ENCODE measurements around the gene UBA1.

DNA sequence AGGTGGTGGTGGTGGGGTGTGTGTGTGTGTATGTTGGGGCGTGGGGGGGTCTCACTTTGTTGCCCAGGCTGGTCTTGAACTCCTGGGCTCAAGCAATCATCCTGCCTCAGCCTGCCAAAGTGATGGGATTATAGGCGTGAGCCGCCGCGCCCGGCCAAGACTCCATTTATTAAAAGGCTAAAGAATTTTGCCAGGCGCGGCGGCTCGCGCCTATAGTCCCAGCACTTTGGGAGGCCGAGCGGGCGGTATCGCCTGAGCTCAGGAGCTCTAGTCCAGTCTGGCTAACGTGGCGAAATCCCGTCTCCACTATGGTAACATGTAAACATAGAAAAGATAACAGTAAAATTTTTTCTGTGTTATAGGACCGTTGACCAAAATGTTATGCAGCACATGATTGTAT lies 3.7 kb upstream of the UBA1 start:
- TF ChIP-seq CTCF (IDR thresholded peaks at IDR 0.05; ENCODE audit: insufficient read depth, low read length) (no peak), POLR2AphosphoS5 (IDR thresholded peaks at IDR 0.05; ENCODE audit: low read depth) (no peak)
- TF ChIP-seq, protein P1, sequence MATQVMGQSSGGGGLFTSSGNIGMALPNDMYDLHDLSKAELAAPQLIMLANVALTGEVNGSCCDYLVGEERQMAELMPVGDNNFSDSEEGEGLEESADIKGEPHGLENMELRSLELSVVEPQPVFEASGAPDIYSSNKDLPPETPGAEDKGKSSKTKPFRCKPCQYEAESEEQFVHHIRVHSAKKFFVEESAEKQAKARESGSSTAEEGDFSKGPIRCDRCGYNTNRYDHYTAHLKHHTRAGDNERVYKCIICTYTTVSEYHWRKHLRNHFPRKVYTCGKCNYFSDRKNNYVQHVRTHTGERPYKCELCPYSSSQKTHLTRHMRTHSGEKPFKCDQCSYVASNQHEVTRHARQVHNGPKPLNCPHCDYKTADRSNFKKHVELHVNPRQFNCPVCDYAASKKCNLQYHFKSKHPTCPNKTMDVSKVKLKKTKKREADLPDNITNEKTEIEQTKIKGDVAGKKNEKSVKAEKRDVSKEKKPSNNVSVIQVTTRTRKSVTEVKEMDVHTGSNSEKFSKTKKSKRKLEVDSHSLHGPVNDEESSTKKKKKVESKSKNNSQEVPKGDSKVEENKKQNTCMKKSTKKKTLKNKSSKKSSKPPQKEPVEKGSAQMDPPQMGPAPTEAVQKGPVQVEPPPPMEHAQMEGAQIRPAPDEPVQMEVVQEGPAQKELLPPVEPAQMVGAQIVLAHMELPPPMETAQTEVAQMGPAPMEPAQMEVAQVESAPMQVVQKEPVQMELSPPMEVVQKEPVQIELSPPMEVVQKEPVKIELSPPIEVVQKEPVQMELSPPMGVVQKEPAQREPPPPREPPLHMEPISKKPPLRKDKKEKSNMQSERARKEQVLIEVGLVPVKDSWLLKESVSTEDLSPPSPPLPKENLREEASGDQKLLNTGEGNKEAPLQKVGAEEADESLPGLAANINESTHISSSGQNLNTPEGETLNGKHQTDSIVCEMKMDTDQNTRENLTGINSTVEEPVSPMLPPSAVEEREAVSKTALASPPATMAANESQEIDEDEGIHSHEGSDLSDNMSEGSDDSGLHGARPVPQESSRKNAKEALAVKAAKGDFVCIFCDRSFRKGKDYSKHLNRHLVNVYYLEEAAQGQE (IDR thresholded peaks at IDR 0.05; ENCODE audit: insufficient replicate concordance, low read depth): no peak

Measured in HL-60 (cell line).